Stomach smooth muscle (tissue), 2 donors: ENCODE measurements around the gene SESN1.

Experiments used
- H3K27ac ChIP-seq: one replicate; pipeline ENCODE4 v1.7.0; 2013; ENCODE audit warnings: mild to moderate bottlenecking, low read length, inconsistent platforms
- H3K27me3 ChIP-seq, 2 donors: one replicate each; pipeline ENCODE4 v1.7.0; 2013; ENCODE audit warnings: low read length in 2 of 2; ENCODE audit not compliant: insufficient read depth in 2 of 2, control insufficient read depth in 1 of 2
- H3K36me3 ChIP-seq, 2 donors: one replicate each; pipeline ENCODE4 v1.7.0; 2013; ENCODE audit warnings: low read length in 2 of 2; ENCODE audit not compliant: control insufficient read depth in 2 of 2, insufficient read depth in 2 of 2
- H3K4me1 ChIP-seq: one replicate; pipeline ENCODE4 v1.7.0; 2013; ENCODE audit warnings: low read length; ENCODE audit not compliant: control insufficient read depth, insufficient read depth
- H3K4me3 ChIP-seq, 2 donors: one replicate each; pipeline ENCODE4 v1.7.0; 2013; ENCODE audit warnings: low read length in 2 of 2
- H3K9ac ChIP-seq, 2 donors: one replicate each; pipeline ENCODE4 v1.7.0; 2013; ENCODE audit warnings: low read length in 2 of 2, mild to moderate bottlenecking in 1 of 2
- H3K9me3 ChIP-seq, 2 donors: one replicate each; pipeline ENCODE4 v1.7.0; 2013; ENCODE audit warnings: low read length in 2 of 2; ENCODE audit not compliant: control insufficient read depth in 2 of 2
- donor health status: healthy.
- donor health status: Pancreatic carcinoma.

Gene SESN1

GRCh38 chr6:108961985-108962384 lies 132.7 kb downstream of the SESN1 start:
- H3K9me3 ChIP-seq: no peaks in the 10 kb centered on the region
- H3K27ac ChIP-seq: no peak overlapping the region
- peak overlapping the region in 1 of 2 donors; percentile 13 for H3K9ac ChIP-seq
- no peaks in the 10 kb centered on the region for H3K27me3 ChIP-seq
- no peaks in the 10 kb centered on the region for H3K36me3 ChIP-seq
- peaks cover 30% of the 10 kb centered on the region for H3K4me1 ChIP-seq
- H3K4me3 ChIP-seq: peak overlapping the region in 1 of 2 donors; percentile 24

GRCh38 chr6:108961077-108961476 lies 133.6 kb downstream of the SESN1 start:
- H3K9ac ChIP-seq: no peak overlapping the region
- no peak overlapping the region for H3K4me3 ChIP-seq
- H3K27me3 ChIP-seq: no peaks in the 10 kb centered on the region
- no peaks in the 10 kb centered on the region for H3K36me3 ChIP-seq
- H3K4me1 ChIP-seq: peaks cover 29% of the 10 kb centered on the region
- H3K9me3 ChIP-seq: no peaks in the 10 kb centered on the region
- H3K27ac ChIP-seq: peak overlapping the region; percentile 41

- Histone ChIP-seq H3K27me3 (no peaks in the 10 kb centered on the region), H3K9ac (no peak overlapping the region), H3K4me1 (peaks cover 29% of the 10 kb centered on the region), H3K4me3 (no peak overlapping the region), H3K27ac (peak overlapping the region; percentile 37), H3K9me3 (no peaks in the 10 kb centered on the region), H3K36me3 (no peaks in the 10 kb centered on the region)
Observed at GRCh38 chr6:108960601-108961000, 134.0 kb downstream of the SESN1 start.

- Histone ChIP-seq H3K4me3 (no peak overlapping the region), H3K4me1 (peaks cover 29% of the 10 kb centered on the region), H3K9ac (no peak overlapping the region), H3K27me3 (no peaks in the 10 kb centered on the region), H3K27ac (peak overlapping the region; percentile 37), H3K9me3 (no peaks in the 10 kb centered on the region), H3K36me3 (no peaks in the 10 kb centered on the region)
Observed at GRCh38 chr6:108959972-108960582, 134.6 kb downstream of the SESN1 start.

- Histone ChIP-seq H3K27me3 (no peaks in the 10 kb centered on the region), H3K9ac (no peak overlapping the region), H3K36me3 (no peaks in the 10 kb centered on the region), H3K9me3 (no peaks in the 10 kb centered on the region), H3K27ac (peak overlapping the region; percentile 18), H3K4me1 (peaks cover 29% of the 10 kb centered on the region), H3K4me3 (no peak overlapping the region)
Observed at GRCh38 chr6:108958900-108959770, 135.5 kb downstream of the SESN1 start.

GRCh38 chr6:108957221-108957620 lies 137.4 kb downstream of the SESN1 start:
- no peaks in the 10 kb centered on the region for H3K9me3 ChIP-seq
- H3K27ac ChIP-seq: no peak overlapping the region
- peaks cover 26% of the 10 kb centered on the region for H3K4me1 ChIP-seq
- no peak overlapping the region for H3K9ac ChIP-seq
- no peak overlapping the region for H3K4me3 ChIP-seq
- no peaks in the 10 kb centered on the region for H3K27me3 ChIP-seq
- H3K36me3 ChIP-seq: no peaks in the 10 kb centered on the region

GRCh38 chr6:108955329-108955949 lies 139.2 kb downstream of the SESN1 start:
- no peak overlapping the region for H3K4me3 ChIP-seq
- peaks cover 25% of the 10 kb centered on the region for H3K4me1 ChIP-seq
- no peak overlapping the region for H3K27ac ChIP-seq
- no peaks in the 10 kb centered on the region for H3K27me3 ChIP-seq
- no peaks in the 10 kb centered on the region for H3K9me3 ChIP-seq
- no peaks in the 10 kb centered on the region for H3K36me3 ChIP-seq
- no peak overlapping the region for H3K9ac ChIP-seq

GRCh38 chr6:108953681-108954080 lies 141.0 kb downstream of the SESN1 start:
- Histone ChIP-seq H3K9me3 (no peaks in the 10 kb centered on the region), H3K9ac (peak overlapping the region in 1 of 2 donors; percentile 55), H3K27me3 (no peaks in the 10 kb centered on the region), H3K4me3 (no peak overlapping the region), H3K36me3 (no peaks in the 10 kb centered on the region), H3K27ac (no peak overlapping the region), H3K4me1 (peaks cover 28% of the 10 kb centered on the region)

GRCh38 chr6:108952776-108953486 lies 141.7 kb downstream of the SESN1 start:
- Histone ChIP-seq H3K36me3 (no peaks in the 10 kb centered on the region), H3K9ac (peak overlapping the region; percentile 43 to 55), H3K27ac (peak overlapping the region; percentile 38), H3K4me3 (peak overlapping the region; percentile 34 to 59), H3K4me1 (peaks cover 32% of the 10 kb centered on the region), H3K9me3 (no peaks in the 10 kb centered on the region), H3K27me3 (no peaks in the 10 kb centered on the region)

GRCh38 chr6:108951351-108951953 lies 143.2 kb downstream of the SESN1 start:
- no peak overlapping the region for H3K9ac ChIP-seq
- no peaks in the 10 kb centered on the region for H3K27me3 ChIP-seq
- no peaks in the 10 kb centered on the region for H3K36me3 ChIP-seq
- peaks cover 43% of the 10 kb centered on the region for H3K4me1 ChIP-seq
- no peaks in the 10 kb centered on the region for H3K9me3 ChIP-seq
- no peak overlapping the region for H3K4me3 ChIP-seq
- peak overlapping the region; percentile 60 for H3K27ac ChIP-seq
